WTC11 (cell line): Measurements from ENCODE around the gene OCEL1. TPM values are rescaled to one million over a fixed set of nuclear protein-coding genes. Genes with fewer than 3 reads are reported as not detected.

ENCODE experiments used
- ATAC-seq: fragments of 200-7000 bp; cut with Tn5 transposase; 2 replicates; pipeline ENCODE4 v1.10.0; 2021; ENCODE audit warnings: mild to moderate bottlenecking, moderate library complexity
- CTCF ChIA-PET: fragments of 300-600 bp; sonication (Branson Sonifier 250); formaldehyde crosslinking; loops from one replicate; lab custom pipeline; 2021; ENCODE audit warnings: antibody characterized with exemption; lab: Charles Lee
- POLR2A ChIA-PET: fragments of 350-600 bp; sonication (Branson Sonifier 250); formaldehyde crosslinking; loops from one replicate; lab custom pipeline; 2021; ENCODE audit warnings: antibody characterized with exemption; lab: Charles Lee
- DNase-seq: peaks from one replicate; pipeline ENCODE4 v3.0.0; 2021; ENCODE audit warnings: low spot score
- H3K27ac Mint-ChIP-seq: 2 replicates; pipeline ENCODE4 v1.8.0; 2021; ENCODE audit warnings: mixed read lengths
- H3K27me3 Mint-ChIP-seq: 2 replicates; pipeline ENCODE4 v1.8.0; 2021; ENCODE audit warnings: low read depth, mild to moderate bottlenecking, moderate library complexity, mixed read lengths
- H3K36me3 Mint-ChIP-seq: 2 replicates; pipeline ENCODE4 v1.8.0; 2021; ENCODE audit warnings: mixed read lengths
- H3K4me1 Mint-ChIP-seq: 2 replicates; pipeline ENCODE4 v1.8.0; 2022; ENCODE audit warnings: mixed read lengths
- H3K4me3 Mint-ChIP-seq: 2 replicates; pipeline ENCODE4 v1.8.0; 2021; ENCODE audit warnings: mild to moderate bottlenecking, moderate library complexity, mixed read lengths
- H3K9me3 Mint-ChIP-seq: 2 replicates; pipeline ENCODE4 v1.8.0; 2021; ENCODE audit warnings: mixed read lengths
- CREM ChIP-seq: sonication (generic); formaldehyde crosslinking; IDR thresholded peaks from 2 replicates; pipeline ENCODE4 v1.8.1; 2022; ENCODE audit warnings: mild to moderate bottlenecking, missing genetic modification reagents, moderate library complexity
- FOXK1 ChIP-seq: sonication (generic); formaldehyde crosslinking; IDR thresholded peaks from 2 replicates; pipeline ENCODE4 v1.8.0; 2022; ENCODE audit warnings: mild to moderate bottlenecking, moderate library complexity, missing genetic modification reagents
- GABPB1 ChIP-seq: sonication (generic); formaldehyde crosslinking; IDR thresholded peaks from 2 replicates; pipeline ENCODE4 v1.8.1; 2023; ENCODE audit warnings: mild to moderate bottlenecking, missing genetic modification reagents
- MAX ChIP-seq: sonication (generic); formaldehyde crosslinking; IDR thresholded peaks from 2 replicates; pipeline ENCODE4 v1.8.0; 2022; ENCODE audit warnings: mild to moderate bottlenecking, missing genetic modification reagents
- MXD4 ChIP-seq: fragments of 250-450 bp; sonication (Bioruptor Pico); IDR thresholded peaks from 2 replicates; pipeline ENCODE4 v1.8.0; 2021; ENCODE audit warnings: mild to moderate bottlenecking, moderate library complexity, borderline replicate concordance
- NFYB ChIP-seq: sonication (generic); formaldehyde crosslinking; conservative IDR thresholded peaks from 2 replicates; pipeline ENCODE4 v1.8.0; 2022; ENCODE audit warnings: low read depth, missing genetic modification reagents
- SP1 ChIP-seq: sonication (generic); formaldehyde crosslinking; conservative IDR thresholded peaks from 2 replicates; pipeline ENCODE4 v1.8.1; 2022; ENCODE audit warnings: missing genetic modification reagents
- TEAD1 ChIP-seq: sonication (generic); formaldehyde crosslinking; IDR thresholded peaks from 2 replicates; pipeline ENCODE4 v1.8.0; 2022; ENCODE audit warnings: mild to moderate bottlenecking, missing genetic modification reagents
- ZNF138 ChIP-seq: sonication (generic); formaldehyde crosslinking; conservative IDR thresholded peaks from 2 replicates; pipeline ENCODE4 v1.8.1; 2022; ENCODE audit warnings: mild to moderate bottlenecking, moderate library complexity, missing genetic modification reagents
- ZNF232 ChIP-seq: sonication (generic); formaldehyde crosslinking; IDR thresholded peaks from 2 replicates; pipeline ENCODE4 v1.8.0; 2022; ENCODE audit warnings: mild to moderate bottlenecking, missing genetic modification reagents
- ZNF263 ChIP-seq: sonication (generic); formaldehyde crosslinking; IDR thresholded peaks from 2 replicates; pipeline ENCODE4 v1.8.1; 2022; ENCODE audit warnings: low read depth, mild to moderate bottlenecking, moderate library complexity, missing genetic modification reagents
- ZNF416 ChIP-seq: fragments of 250-450 bp; sonication (Bioruptor Pico); IDR thresholded peaks from 2 replicates; pipeline ENCODE4 v1.9.0; 2021; ENCODE audit warnings: mild to moderate bottlenecking, inconsistent platforms
- ZNF425 ChIP-seq: fragments of 250-450 bp; sonication (Bioruptor Pico); conservative IDR thresholded peaks from 2 replicates; pipeline ENCODE4 v1.9.0; 2021; ENCODE audit warnings: mild to moderate bottlenecking
- ZSCAN18 ChIP-seq: fragments of 250-450 bp; sonication (Bioruptor Pico); IDR thresholded peaks from 2 replicates; pipeline ENCODE4 v2.1.2; 2022; ENCODE audit warnings: mild to moderate bottlenecking, moderate library complexity
- total RNA-seq: library from RNA; stranded (reverse); gene quantifications from 3 replicates; pipeline ENCODE4 v1.2.3, GENCODE V29; 2021

OCEL1 gene
- total RNA-seq, 1 experiment from 2014 or later = 34.0 TPM

- peaks cover 17% of the 10 kb centered on the region for H3K36me3 Mint-ChIP-seq
- peak within 1 kb of the TSS; percentile 92 for H3K27ac Mint-ChIP-seq
- ATAC-seq (peak; percentile 95), DNase-seq (peak; percentile 96)
- POLR2A ChIA-PET = interaction anchor here (0.6 to 3.9 kb wide), 12 partner anchors 14 to 178 kb away, joined by 3 to 13 read pairs (median 4); partner anchors contain the start of genes ANKLE1, DDA1 and USE1
- no peaks in the 10 kb centered on the region for H3K27me3 Mint-ChIP-seq
- H3K9me3 Mint-ChIP-seq = no peaks in the 10 kb centered on the region; the same call in 1 of the 2 replicates
- H3K4me3 Mint-ChIP-seq = peak within 1 kb of the TSS; percentile 96
- TF ChIP-seq ZNF425 = no peak
- TF ChIP-seq ZNF232 (CRISPR knock-in tag) = 0 out of 2 replicates have a peak, but pooled peaks have one; percentile 49
- TF ChIP-seq SP1 (CRISPR knock-in tag) = peak; percentile 64
- no peak for TF ChIP-seq CREM
- peak; percentile 87 for TF ChIP-seq GABPB1 (CRISPR knock-in tag)
- TF ChIP-seq ZNF416 = 0 out of 2 replicates have a peak, but pooled peaks have one; percentile 18
- peak; percentile 93 for TF ChIP-seq ZSCAN18
- TF ChIP-seq MAX (CRISPR knock-in tag) = 0 out of 2 replicates have a peak, but pooled peaks have one; percentile 27
- TF ChIP-seq FOXK1 (CRISPR knock-in tag) = peak; percentile 74
- TF ChIP-seq MXD4 (CRISPR knock-in tag) = peak; percentile 92; the same call in 1 of the 2 replicates
- peak; percentile 84 for TF ChIP-seq NFYB (CRISPR knock-in tag)
- TF ChIP-seq TEAD1 (CRISPR knock-in tag) = no peak
- CTCF ChIA-PET = interaction anchor here (0.6 to 3.0 kb wide), 16 partner anchors 10 to 495 kb away, joined by 3 to 11 read pairs (median 4); partner anchors contain the start of genes ANKLE1, DDA1, MRPL34 and USE1
- H3K4me1 Mint-ChIP-seq = peaks cover 20% of the 10 kb centered on the region
Observed at GRCh38 chr19:17266975-17267788, 41.2 kb downstream of the OCEL1 start, which contains the start of gene BABAM1. Gene BABAM1, plus strand, starts transcription at chr19:17267443. Its CDS starts 1,364 bp downstream, at chr19:17268807.

- H3K27ac Mint-ChIP-seq = no peak overlapping the region
- POLR2A ChIA-PET = interaction anchor here (0.6 to 2.4 kb wide), 2 partner anchors 12 to 675 kb away, joined by 4 to 13 read pairs; partner anchors contain the start of gene ANKLE1
Observed at GRCh38 chr19:17268754-17269153, 42.7 kb downstream of the OCEL1 start.

More at GRCh38 chr19:17268754-17269153, 42.7 kb downstream of the OCEL1 start:
- CTCF ChIA-PET = interaction anchor here (0.7 to 3.0 kb wide), 3 partner anchors 14 to 591 kb away, joined by 3 to 9 read pairs (median 3); partner anchors contain the start of genes ANKLE1 and RPL18A
- TF ChIP-seq ZNF263 (CRISPR knock-in tag) (no peak), ZNF138 (no peak), ZNF425 (no peak)
- Mint-ChIP-seq H3K36me3 (peaks cover 19% of the 10 kb centered on the region), H3K9me3 (no peaks in the 10 kb centered on the region; the same call in 1 of the 2 replicates), H3K4me3 (peak overlapping the region; percentile 96), H3K27me3 (no peaks in the 10 kb centered on the region), H3K4me1 (peaks cover 16% of the 10 kb centered on the region)
- DNase-seq (no peak), ATAC-seq (no peak)
